ENCODE measurements around the gene MPV17L2.
"Not testable (repeated sequence)": the region's sequence is repeated elsewhere in the genome, so short reads cannot be mapped to it uniquely, and the experiment has no call there.

Gene MPV17L2

DNA sequence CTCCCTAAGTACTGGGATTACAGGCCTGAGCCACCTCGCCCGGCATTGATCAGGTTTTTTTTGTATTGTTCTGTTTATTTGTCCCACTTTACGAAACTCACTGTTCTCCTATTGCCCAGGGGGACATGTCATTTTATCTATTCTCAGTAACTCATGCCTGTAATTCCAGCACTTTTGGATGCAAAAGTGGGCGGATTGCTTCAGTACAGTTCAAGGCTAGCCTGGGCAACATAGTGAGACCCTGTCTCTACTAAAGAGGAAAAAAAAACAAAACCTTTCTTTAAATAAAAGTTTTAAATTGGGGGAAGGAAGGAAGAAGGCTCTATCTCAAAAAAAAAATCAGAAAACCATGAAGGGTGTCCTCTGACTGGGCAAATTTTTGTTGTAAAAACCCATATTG lies 2.7 kb upstream of the MPV17L2 start:
- in situ Hi-C loops (cut with MboI; ENCODE audit: low sequenced_read_pairs) = no loop called here

- in situ Hi-C loops (cut with MboI; ENCODE audit: low sequenced_read_pairs) = no loop called here
Measured at GRCh38 chr19:18191640-18192062, 1.4 kb upstream of the MPV17L2 start.

- in situ Hi-C loops (cut with MboI; ENCODE audit: low sequenced_read_pairs) = no loop called here
Measured at GRCh38 chr19:18193388-18194180, 566 bp downstream of the MPV17L2 start.

DNA sequence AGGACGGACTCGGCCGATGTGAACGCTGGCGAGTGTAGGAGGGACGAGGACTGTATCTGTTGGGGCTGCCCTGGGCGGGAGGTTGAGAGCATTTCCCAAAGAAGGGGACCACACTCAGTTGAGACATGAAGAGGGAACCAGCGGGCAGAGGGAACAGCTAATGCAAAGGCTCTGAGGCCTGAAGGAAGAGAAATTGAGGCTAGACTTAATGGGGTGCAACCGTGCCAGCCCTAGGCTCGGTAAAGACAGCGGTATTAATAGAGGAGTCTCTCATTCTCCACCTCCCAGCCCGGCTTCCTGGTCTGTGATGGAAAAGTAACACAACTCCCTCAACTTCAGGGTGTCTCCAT lies 1.1 kb downstream of the MPV17L2 start:
- in situ Hi-C loops (cut with MboI; ENCODE audit: low sequenced_read_pairs) = no loop called here

- in situ Hi-C loops (cut with MboI; ENCODE audit: low sequenced_read_pairs) = no loop called here
Measured at GRCh38 chr19:18194554-18195238, 1.7 kb downstream of the MPV17L2 start.

DNA sequence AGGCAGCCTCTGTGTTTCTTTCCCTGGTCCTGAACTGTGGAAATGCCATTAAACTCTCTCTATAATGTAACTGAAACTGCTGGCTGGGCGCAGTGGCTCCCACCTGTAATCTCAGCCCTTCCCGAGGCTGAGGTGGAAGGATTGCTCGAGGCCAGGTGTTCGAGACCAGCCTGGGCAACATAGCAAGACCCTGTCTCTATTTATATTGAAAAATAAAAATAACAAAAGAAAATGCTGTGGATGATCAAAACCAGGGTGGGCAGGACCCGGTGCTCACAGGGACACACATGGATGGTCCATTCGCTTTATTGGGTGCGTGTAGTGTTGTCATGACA lies 3.5 kb downstream of the MPV17L2 start:
- in situ Hi-C loops (cut with MboI; ENCODE audit: low sequenced_read_pairs) = no loop called here

DNA sequence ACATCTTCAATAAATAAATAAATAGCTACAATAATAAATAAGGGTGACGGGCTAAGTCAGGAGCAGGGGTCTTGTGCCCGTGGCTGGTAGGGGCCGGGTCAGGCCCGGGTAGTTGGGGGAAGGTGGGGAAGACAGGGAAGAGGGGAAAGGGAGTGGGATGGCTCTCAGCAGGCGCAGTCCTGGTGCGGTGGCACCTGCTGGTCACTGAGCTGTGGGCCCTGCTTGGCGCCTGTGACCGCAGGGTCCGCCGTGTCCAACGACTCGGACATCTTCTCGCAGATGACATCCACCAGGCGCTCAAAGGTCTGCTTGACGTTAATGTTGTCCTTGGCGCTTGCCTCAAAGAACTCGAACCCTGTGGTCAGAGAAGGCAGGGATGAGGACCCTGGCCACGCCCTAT lies 4.3 kb downstream of the MPV17L2 start:
- in situ Hi-C loops (cut with MboI; ENCODE audit: low sequenced_read_pairs) = no loop called here

GRCh38 chr19:18197941-18198340 lies 4.9 kb downstream of the MPV17L2 start:
- in situ Hi-C loops (cut with MboI; ENCODE audit: low sequenced_read_pairs) = no loop called here

DNA sequence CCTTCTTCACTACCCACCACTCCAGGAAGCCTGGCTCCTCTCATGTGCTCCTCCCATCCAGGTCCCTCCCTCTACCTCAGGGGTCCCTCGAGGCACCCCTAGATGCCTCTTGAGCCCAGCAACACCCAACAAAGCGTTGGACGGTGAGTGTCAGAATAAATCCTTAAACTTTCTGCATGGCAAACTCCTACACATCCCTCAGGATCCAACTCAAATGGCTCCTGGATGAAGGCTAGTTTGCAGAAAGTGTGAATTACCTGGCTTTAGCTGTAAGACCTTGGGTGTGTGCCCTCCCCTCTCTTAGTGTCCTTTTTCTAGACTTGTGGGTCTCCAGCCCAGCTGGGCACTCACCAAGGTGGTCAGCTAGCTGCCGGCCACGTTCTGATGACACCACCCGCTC lies 5.4 kb downstream of the MPV17L2 start:
- in situ Hi-C loops (cut with MboI; ENCODE audit: low sequenced_read_pairs) = no loop called here

- in situ Hi-C loops (cut with MboI; ENCODE audit: low sequenced_read_pairs) = no loop called here
Measured at GRCh38 chr19:18202397-18202777, 9.4 kb downstream of the MPV17L2 start.

DNA sequence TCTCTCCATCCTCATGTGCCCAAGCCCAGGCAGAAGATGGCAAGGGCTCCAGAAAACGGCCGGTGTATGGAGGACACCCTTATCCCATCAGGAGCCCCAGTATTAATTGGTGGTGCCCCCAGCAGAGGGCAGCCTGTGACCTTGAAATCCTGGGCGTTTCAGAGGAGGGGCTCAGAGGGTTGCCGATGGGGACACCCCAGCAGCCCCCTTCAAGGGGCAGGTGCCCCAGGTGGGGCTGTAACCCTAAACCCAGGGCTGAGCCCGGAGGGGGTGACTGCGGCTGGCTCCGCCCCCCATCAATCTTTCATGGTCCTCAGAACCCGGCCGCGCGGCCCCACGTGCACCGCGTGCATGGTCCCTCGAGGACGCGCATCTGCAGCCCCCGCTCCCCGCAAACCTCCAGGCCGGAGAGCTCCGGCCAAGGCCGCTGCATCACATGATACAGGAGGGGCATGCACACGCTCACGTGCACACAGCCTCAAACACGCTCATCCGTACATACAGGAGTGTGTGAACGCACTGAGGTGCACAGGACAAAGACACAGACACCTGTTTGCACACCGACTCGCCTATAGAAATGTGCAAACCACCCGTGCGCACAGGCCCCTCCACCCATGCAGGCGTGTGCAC lies 9.9 kb downstream of the MPV17L2 start:
- in situ Hi-C loops (cut with MboI; ENCODE audit: low sequenced_read_pairs) = no loop called here

- in situ Hi-C loops (cut with MboI; ENCODE audit: low sequenced_read_pairs) = no loop called here
Measured at GRCh38 chr19:18203408-18203862, 10.4 kb downstream of the MPV17L2 start.

GRCh38 chr19:18203863-18204393 lies 10.9 kb downstream of the MPV17L2 start, which contains the start of gene RAB3A:
Gene RAB3A, minus strand, starts transcription at chr19:18204042. Its CDS starts 1,302 bp downstream, at chr19:18202740.
- in situ Hi-C loops (cut with MboI; ENCODE audit: low sequenced_read_pairs) = no loop called here

GRCh38 chr19:18204394-18205199 lies 11.6 kb downstream of the MPV17L2 start:
- in situ Hi-C loops (cut with MboI; ENCODE audit: low sequenced_read_pairs) = no loop called here

DNA sequence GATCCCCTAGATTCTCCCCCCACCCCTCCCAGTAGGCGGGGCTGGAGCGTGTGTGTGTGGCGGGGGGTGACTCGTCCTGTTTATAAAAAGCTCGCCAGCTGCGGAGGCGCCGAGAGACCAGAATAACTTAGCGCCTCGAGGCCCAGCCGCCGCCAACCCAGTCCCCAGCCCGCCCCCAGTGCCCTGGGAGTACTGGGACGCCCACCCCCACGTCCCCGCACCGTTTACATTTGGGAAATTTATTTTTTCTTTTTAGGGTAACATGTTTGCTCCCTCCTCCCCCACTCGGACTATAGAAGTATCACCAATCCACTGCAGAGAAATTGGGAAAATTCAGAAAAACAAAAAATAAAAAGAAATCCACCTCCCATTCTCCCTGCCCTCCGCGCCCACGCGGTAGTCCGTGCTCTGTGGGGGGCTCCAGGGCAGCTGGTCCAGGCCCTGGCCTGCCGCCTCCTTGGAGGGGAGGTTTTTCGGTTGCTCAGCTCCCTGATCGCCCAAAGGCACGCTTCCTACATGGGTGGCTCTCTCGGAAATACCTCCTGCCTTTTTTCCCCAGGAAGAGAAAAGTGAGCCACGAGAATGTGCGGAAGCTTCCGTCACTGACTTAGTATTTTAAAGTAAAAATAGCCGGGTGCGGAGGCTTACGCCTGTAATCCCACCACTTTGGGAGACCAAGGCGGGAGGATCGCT lies 12.3 kb downstream of the MPV17L2 start:
- in situ Hi-C loops (cut with MboI; ENCODE audit: low sequenced_read_pairs) = no loop called here

- in situ Hi-C loops (cut with MboI; ENCODE audit: low sequenced_read_pairs) = no loop called here
Measured at GRCh38 chr19:18206018-18206417, 13.0 kb downstream of the MPV17L2 start.

GRCh38 chr19:18208098-18208951 lies 15.3 kb downstream of the MPV17L2 start:
- in situ Hi-C loops (cut with MboI; ENCODE audit: low sequenced_read_pairs) = no loop called here

DNA sequence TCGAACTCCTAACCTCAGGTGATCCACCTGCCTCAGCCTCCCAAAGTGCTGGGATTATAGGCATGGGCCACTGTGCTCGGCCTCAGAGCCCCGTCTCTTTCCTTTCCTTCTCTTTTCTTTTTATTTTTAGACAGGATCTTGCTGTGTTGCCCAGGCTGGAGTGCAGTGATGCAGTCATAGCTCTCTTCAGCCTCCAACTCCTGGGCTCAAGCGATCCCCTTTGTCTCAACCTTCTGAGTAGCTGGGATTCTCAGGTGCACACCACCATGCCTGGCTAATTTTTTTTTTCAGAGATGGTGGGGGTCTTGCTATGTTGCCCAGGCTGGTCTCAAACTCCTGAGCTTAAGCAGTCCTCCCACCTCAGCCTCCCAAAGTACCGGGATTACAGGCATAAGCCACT lies 16.9 kb downstream of the MPV17L2 start:
- in situ Hi-C loops (cut with MboI; ENCODE audit: low sequenced_read_pairs) = not testable (repeated sequence)

DNA sequence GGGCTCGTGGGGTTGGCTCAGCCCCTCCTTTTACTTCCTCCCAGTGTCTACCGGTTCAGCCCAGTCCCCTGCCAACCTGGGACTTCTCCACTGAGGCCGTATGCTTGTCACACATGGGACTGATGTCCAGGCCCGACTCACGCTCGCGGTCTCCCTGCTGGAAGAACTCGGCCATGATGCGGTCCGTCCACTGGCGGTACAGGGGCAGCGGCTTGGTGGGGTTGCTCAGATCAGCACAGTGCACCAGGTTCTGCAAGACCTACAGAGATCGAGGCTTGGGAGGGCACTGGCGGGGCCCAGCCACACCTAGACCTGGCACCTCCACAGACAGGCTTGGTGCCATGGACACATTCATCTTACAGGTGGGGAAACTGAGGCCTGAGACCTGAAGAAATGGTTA lies 18.7 kb downstream of the MPV17L2 start:
- in situ Hi-C loops (cut with MboI; ENCODE audit: low sequenced_read_pairs) = no loop called here

Measured in HL-60/S4 treated with retinoic acid at 250 ng/mL for 4 days and 3 days (cell line).